HepG2 (cell line): Measurements from ENCODE around the gene DUSP7. TPM values are rescaled to one million over a fixed set of nuclear protein-coding genes. Genes with fewer than 3 reads are reported as not detected.
A peak's percentile ranks its signal among the peaks of the same experiment; 100 is the strongest.

Experiments used
- ATAC-seq: fragments of 200-7000 bp; cut with Tn5 transposase; 3 replicates; pipeline ENCODE4 v1.9.1; 2020; ENCODE audit warnings: mild to moderate bottlenecking, moderate library complexity
- BruUV-seq: library from RNA; stranded (reverse); fragments of 400-500 nt; replicated peaks from 2 replicates; lab custom pipeline; 2021; lab: Mats Ljungman, UMichigan
- CTCF ChIA-PET: fragments of 300-600 bp; formaldehyde crosslinking; extraction: SDS; loops from one replicate; lab custom pipeline; 2021; ENCODE audit warnings: low total read pairs, inconsistent platforms, low intra/inter-chr PET ratio; lab: Yijun Ruan, JAX
- POLR2A ChIA-PET: fragments of 350-600 bp; sonication (Branson Sonifier 250); formaldehyde crosslinking; loops from one replicate; lab custom pipeline; 2020; ENCODE audit warnings: antibody characterized with exemption, inconsistent platforms; lab: Yijun Ruan, JAX
- DNase-seq: peaks from one replicate; pipeline ENCODE4 v3.0.0-alpha.2; 2015; ENCODE audit warnings: low spot score
- FAIRE-seq: peaks from 3 replicates; lab custom pipeline; 2011; peaks lifted over from hg19 to GRCh38; lab: Jason Lieb, UNC
- H2AFZ ChIP-seq: one replicate; pipeline ENCODE4 v1.6.1; 2011; ENCODE audit warnings: low read length, inconsistent platforms
- H3K27ac ChIP-seq: fragments of 300-600 bp; 3 replicates; pipeline ENCODE4 v1.8.0; 2011; ENCODE audit warnings: mixed run types, mild to moderate bottlenecking, mixed read lengths, low read length, inconsistent platforms; ENCODE audit not compliant: insufficient read depth; ENCODE audit errors: extremely low read length
- H3K27me3 ChIP-seq, 2 experiments: fragments of 200-600 bp in 1 of 2; 2 replicates in 1 of 2; 3 replicates in 1 of 2; pipeline versions ENCODE4 v1.6.0 to v1.8.0; 2011; ENCODE audit warnings: low read length in 2 of 2, mild to moderate bottlenecking in 2 of 2, moderate library complexity in 2 of 2, inconsistent platforms in 1 of 2; ENCODE audit not compliant: insufficient read depth in 2 of 2, control insufficient read depth in 1 of 2
- H3K36me3 ChIP-seq, 2 experiments: fragments of 200-600 bp in 1 of 2; replicated peaks in 1 of 2; 2 replicates in 1 of 2; 3 replicates in 1 of 2; pipeline versions ENCODE4 v1.5.1 to v1.8.0; 2011; ENCODE audit warnings: low read length in 2 of 2, inconsistent platforms in 1 of 2; ENCODE audit not compliant: insufficient read depth in 2 of 2, control insufficient read depth in 1 of 2
- H3K4me1 ChIP-seq: 2 replicates; pipeline ENCODE4 v1.5.1; 2012; ENCODE audit warnings: low read length, inconsistent platforms; ENCODE audit not compliant: insufficient read depth
- H3K4me2 ChIP-seq: 2 replicates; pipeline ENCODE4 v1.6.0; 2011; ENCODE audit warnings: low read depth, low read length, inconsistent platforms
- H3K4me3 ChIP-seq, 3 experiments: fragments of 200-600 bp in 1 of 3; sonication (generic), shearing (Covaris generic) in 1 of 3; replicated peaks in 1 of 3; 2 replicates each; pipeline ENCODE4 v1.5.1; 2011 to 2016; ENCODE audit warnings: low read length in 3 of 3, inconsistent platforms in 2 of 3, low read depth in 2 of 3, mild to moderate bottlenecking in 2 of 3, control low read depth in 1 of 3, mixed read lengths in 1 of 3; ENCODE audit not compliant: insufficient read depth in 1 of 3
- H3K79me2 ChIP-seq: one replicate; pipeline ENCODE4 v1.6.1; 2011; ENCODE audit warnings: low read length, inconsistent platforms; ENCODE audit not compliant: insufficient read depth
- H3K9ac ChIP-seq: 2 replicates; pipeline ENCODE4 v1.6.0; 2011; ENCODE audit warnings: mild to moderate bottlenecking, low read depth, low read length, inconsistent platforms; ENCODE audit not compliant: insufficient read depth
- H3K9me3 ChIP-seq: 2 replicates; pipeline ENCODE4 v1.5.1; 2012; ENCODE audit warnings: mild to moderate bottlenecking, low read length
- H4K20me1 ChIP-seq: 2 replicates; pipeline ENCODE4 v1.6.0; 2011; ENCODE audit warnings: inconsistent platforms, mild to moderate bottlenecking, low read length, moderate library complexity; ENCODE audit not compliant: insufficient read depth
- HHEX ChIP-seq: IDR thresholded peaks from 2 replicates; pipeline ENCODE4 v1.6.1; 2016; ENCODE audit warnings: control low read depth
- HMG20A ChIP-seq: IDR thresholded peaks from 2 replicates; pipeline ENCODE4 v1.6.1; 2016; ENCODE audit warnings: borderline replicate concordance
- HNF4G ChIP-seq, 2 experiments: sonication (generic) in 1 of 2; formaldehyde crosslinking in 1 of 2; IDR thresholded peaks; 2 replicates each; pipeline versions ENCODE4 v1.4.0 to v1.6.1; 2011 to 2020; ENCODE audit warnings: borderline replicate concordance in 2 of 2, low read depth in 2 of 2, mild to moderate bottlenecking in 2 of 2, low read length in 1 of 2, missing genetic modification reagents in 1 of 2, moderate library complexity in 1 of 2
- HNRNPL ChIP-seq: fragments of 200-400 bp; formaldehyde crosslinking; IDR thresholded peaks from 2 replicates; pipeline ENCODE4 v1.6.1; 2017; ENCODE audit warnings: mild to moderate bottlenecking, low read depth, low read length
- KDM5B ChIP-seq: sonication (generic); formaldehyde crosslinking; IDR thresholded peaks from 2 replicates; pipeline ENCODE4 v1.4.0; 2020; ENCODE audit warnings: missing genetic modification reagents, mild to moderate bottlenecking, borderline replicate concordance
- MIXL1 ChIP-seq: IDR thresholded peaks from 2 replicates; pipeline ENCODE4 v1.6.1; 2016
- NFIC ChIP-seq: IDR thresholded peaks from 2 replicates; pipeline ENCODE4 v1.6.1; 2012; ENCODE audit warnings: mild to moderate bottlenecking, low read length, inconsistent platforms
- PTBP1 ChIP-seq: fragments of 200-400 bp; formaldehyde crosslinking; IDR thresholded peaks from 2 replicates; pipeline ENCODE4 v1.6.1; 2018; ENCODE audit warnings: low read length, low read depth; ENCODE audit not compliant: poor library complexity, severe bottlenecking
- SIN3B ChIP-seq: fragments of 150-350 bp; IDR thresholded peaks from 2 replicates; pipeline ENCODE4 v1.6.1; 2014; ENCODE audit warnings: low read length
- SP5 ChIP-seq: IDR thresholded peaks from 2 replicates; pipeline ENCODE4 v1.6.1; 2016; ENCODE audit warnings: low read depth, borderline replicate concordance
- SRSF4 ChIP-seq: fragments of 200-400 bp; formaldehyde crosslinking; IDR thresholded peaks from one replicate; pipeline ENCODE4 v1.6.1; 2018; ENCODE audit warnings: mild to moderate bottlenecking, low read depth, low read length, moderate library complexity; ENCODE audit not compliant: poor library complexity, severe bottlenecking
- TSC22D2 ChIP-seq: sonication (generic); formaldehyde crosslinking; IDR thresholded peaks from 2 replicates; pipeline ENCODE4 v1.5.1; 2020; ENCODE audit warnings: missing genetic modification reagents, mild to moderate bottlenecking, borderline replicate concordance
- WGBS: methylation state at CpG from one replicate; pipeline ENCODE4 v1.1.6; 2017; ENCODE audit warnings: low lambda C conversion rate; 5-methylcytosine and 5-hydroxymethylcytosine counted together
- in situ Hi-C: cut with HindIII; loops from 2 replicates; pipeline ENCODE4 v1.10.0; 2017; ENCODE audit warnings: low pct_unique_long_range_greater_than_20kb; ENCODE audit not compliant: extremely low pct_ligation_motif_present
- intact Hi-C: fragments of 100-400 bp; cut with micrococcal nuclease; formaldehyde crosslinking; loops from one replicate; pipeline ENCODE4 v1.10.0; 2022; ENCODE audit not compliant: unreplicated experiment
- polyA plus RNA-seq, 8 experiments: library from polyadenylated mRNA; depleted of rRNA in 3 of 8; stranded (reverse) in 7 of 8; unstranded in 1 of 8; fragments of >200 nt; fragmentation: Illumina TruSeq in 4 of 8; extraction: Trizol in 4 of 8; gene quantifications; 2 replicates each; pipeline versions ENCODE4 v1.2.1 to v1.2.3, GENCODE V29; 2011 to 2016; ENCODE audit warnings: low read depth in 4 of 8, missing spikeins in 1 of 8, mixed read lengths in 1 of 8; ENCODE audit not compliant: insufficient read depth in 1 of 8
- total RNA-seq, 5 experiments: library from RNA; depleted of rRNA; stranded (reverse); fragments of >200 nt; fragmentation: Illumina TruSeq; extraction: Trizol; gene quantifications; 2 replicates each; pipeline ENCODE4 v1.2.3, GENCODE V29; 2016; ENCODE audit warnings: low read depth in 1 of 5
- TF ChIP-seq, protein P1 (sequence below): sonication (generic); formaldehyde crosslinking; IDR thresholded peaks from 2 replicates; pipeline ENCODE4 v1.9.0; 2022; ENCODE audit warnings: missing genetic modification reagents, mild to moderate bottlenecking, borderline replicate concordance
- TF ChIP-seq, protein P2 (sequence below): sonication (generic); formaldehyde crosslinking; IDR thresholded peaks from 2 replicates; pipeline ENCODE4 v1.4.0; 2020; ENCODE audit warnings: mild to moderate bottlenecking, missing genetic modification reagents
- TF ChIP-seq, protein P3 (sequence below): sonication (generic); formaldehyde crosslinking; IDR thresholded peaks from 2 replicates; pipeline ENCODE4 v1.4.0; 2020; ENCODE audit warnings: mild to moderate bottlenecking, low read depth, missing genetic modification reagents
- TF ChIP-seq, protein P4 (sequence below), 2 experiments: sonication (generic) in 1 of 2; formaldehyde crosslinking in 1 of 2; IDR thresholded peaks; 2 replicates each; pipeline versions ENCODE4 v1.5.1 to v1.6.1; 2011 to 2020; ENCODE audit warnings: borderline replicate concordance in 1 of 2, low read depth in 1 of 2, low read length in 1 of 2, mild to moderate bottlenecking in 1 of 2, missing genetic modification reagents in 1 of 2, moderate library complexity in 1 of 2

Gene DUSP7
- total and polyA plus RNA-seq, 2 of the 13 experiments (the other 11 are each of a cell fraction or from before 2014, with no cell fraction given), result 6.6 to 8.8 TPM

DNA sequence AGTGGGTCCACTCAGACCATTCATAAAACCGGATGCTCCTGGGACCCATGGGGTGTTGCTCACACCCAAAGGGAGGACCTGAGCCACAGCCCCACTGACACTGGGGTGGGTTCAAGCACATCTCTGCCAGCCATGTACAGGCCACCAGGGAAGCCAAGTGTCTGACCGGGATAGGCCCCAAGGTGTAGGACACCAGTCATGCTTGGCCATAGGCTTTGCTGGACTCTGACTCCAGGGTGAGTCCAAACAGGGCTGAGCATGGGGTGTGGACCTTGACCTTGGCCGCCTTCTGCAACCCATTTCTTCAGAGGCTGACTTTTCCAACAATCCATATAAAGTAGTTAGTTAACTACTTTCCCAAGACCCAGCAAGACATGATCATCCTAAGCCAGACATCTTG lies 31.4 kb upstream of the DUSP7 start (continued):
- TF ChIP-seq, protein P1, sequence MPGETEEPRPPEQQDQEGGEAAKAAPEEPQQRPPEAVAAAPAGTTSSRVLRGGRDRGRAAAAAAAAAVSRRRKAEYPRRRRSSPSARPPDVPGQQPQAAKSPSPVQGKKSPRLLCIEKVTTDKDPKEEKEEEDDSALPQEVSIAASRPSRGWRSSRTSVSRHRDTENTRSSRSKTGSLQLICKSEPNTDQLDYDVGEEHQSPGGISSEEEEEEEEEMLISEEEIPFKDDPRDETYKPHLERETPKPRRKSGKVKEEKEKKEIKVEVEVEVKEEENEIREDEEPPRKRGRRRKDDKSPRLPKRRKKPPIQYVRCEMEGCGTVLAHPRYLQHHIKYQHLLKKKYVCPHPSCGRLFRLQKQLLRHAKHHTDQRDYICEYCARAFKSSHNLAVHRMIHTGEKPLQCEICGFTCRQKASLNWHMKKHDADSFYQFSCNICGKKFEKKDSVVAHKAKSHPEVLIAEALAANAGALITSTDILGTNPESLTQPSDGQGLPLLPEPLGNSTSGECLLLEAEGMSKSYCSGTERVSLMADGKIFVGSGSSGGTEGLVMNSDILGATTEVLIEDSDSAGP (CRISPR knock-in tag), result 0 out of 2 replicates have a peak, but pooled peaks have one; percentile 25
- TF ChIP-seq, protein P2, sequence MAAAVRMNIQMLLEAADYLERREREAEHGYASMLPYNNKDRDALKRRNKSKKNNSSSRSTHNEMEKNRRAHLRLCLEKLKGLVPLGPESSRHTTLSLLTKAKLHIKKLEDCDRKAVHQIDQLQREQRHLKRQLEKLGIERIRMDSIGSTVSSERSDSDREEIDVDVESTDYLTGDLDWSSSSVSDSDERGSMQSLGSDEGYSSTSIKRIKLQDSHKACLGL, result 0 out of 2 replicates have a peak, but pooled peaks have one; percentile 35
- TF ChIP-seq, protein P3, sequence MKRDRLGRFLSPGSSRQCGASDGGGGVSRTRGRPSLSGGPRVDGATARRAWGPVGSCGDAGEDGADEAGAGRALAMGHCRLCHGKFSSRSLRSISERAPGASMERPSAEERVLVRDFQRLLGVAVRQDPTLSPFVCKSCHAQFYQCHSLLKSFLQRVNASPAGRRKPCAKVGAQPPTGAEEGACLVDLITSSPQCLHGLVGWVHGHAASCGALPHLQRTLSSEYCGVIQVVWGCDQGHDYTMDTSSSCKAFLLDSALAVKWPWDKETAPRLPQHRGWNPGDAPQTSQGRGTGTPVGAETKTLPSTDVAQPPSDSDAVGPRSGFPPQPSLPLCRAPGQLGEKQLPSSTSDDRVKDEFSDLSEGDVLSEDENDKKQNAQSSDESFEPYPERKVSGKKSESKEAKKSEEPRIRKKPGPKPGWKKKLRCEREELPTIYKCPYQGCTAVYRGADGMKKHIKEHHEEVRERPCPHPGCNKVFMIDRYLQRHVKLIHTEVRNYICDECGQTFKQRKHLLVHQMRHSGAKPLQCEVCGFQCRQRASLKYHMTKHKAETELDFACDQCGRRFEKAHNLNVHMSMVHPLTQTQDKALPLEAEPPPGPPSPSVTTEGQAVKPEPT, result no peak
- TF ChIP-seq SP5 (CRISPR knock-in tag), result no peak

DNA sequence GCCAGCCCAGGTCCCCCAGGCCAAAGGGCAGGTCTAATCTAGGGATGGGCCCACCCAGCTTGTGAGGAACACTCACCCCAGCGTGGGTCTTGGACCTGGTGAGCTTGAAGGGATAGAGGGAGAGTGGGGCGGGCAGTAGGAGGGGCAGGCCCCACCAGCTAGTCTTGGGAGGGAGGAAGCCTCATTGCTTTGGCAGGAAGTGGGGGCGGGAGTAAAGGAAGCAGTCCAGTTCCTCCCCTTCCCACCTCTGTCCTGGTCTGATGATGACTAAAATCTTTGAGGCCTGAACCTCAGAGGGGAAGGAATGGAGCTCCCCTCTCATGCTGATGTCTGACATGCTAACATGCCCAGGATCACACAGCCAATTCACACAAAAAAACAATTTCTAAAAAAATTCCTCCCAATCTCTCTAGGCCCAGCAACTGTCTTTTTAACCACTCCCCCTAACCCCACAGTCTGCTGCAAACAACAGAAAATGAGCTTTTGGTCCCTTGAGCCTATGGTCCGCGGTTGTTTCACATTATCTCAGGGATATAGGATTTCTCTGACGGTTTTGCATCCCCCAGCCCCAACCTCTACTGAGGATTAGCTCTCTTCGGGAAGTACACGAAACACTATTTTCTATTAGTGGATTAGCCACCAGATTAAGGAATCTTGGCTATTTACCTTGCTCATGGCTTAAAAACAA lies 30.7 kb upstream of the DUSP7 start:
- ATAC-seq (no peak), DNase-seq (no peak)
- 90% methylated on average over 8 of the region's 8 CpGs for WGBS
- TF ChIP-seq HHEX (CRISPR knock-in tag) (no peak), PTBP1 (no peak), TSC22D2 (no peak), SIN3B (no peak), KDM5B (CRISPR knock-in tag) (no peak), MIXL1 (no peak), HNF4G (IDR thresholded peaks at IDR 0.05; ENCODE audit: borderline replicate concordance, low read depth, low read length) (no peak), HNF4G (CRISPR knock-in tag; IDR thresholded peaks at IDR 0.05; ENCODE audit: borderline replicate concordance, low read depth) (no peak), HNRNPL (no peak), NFIC (no peak), HMG20A (CRISPR knock-in tag) (no peak), SRSF4 (no peak)
- TF ChIP-seq, protein P4, sequence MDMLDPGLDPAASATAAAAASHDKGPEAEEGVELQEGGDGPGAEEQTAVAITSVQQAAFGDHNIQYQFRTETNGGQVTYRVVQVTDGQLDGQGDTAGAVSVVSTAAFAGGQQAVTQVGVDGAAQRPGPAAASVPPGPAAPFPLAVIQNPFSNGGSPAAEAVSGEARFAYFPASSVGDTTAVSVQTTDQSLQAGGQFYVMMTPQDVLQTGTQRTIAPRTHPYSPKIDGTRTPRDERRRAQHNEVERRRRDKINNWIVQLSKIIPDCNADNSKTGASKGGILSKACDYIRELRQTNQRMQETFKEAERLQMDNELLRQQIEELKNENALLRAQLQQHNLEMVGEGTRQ (IDR thresholded peaks at IDR 0.05; ENCODE audit: low read depth, low read length), result no peak
- TF ChIP-seq, protein P4 (CRISPR knock-in tag; IDR thresholded peaks at IDR 0.05; ENCODE audit: borderline replicate concordance), result no peak

More for the DNA sequence above, 30.7 kb upstream of the DUSP7 start:
- no peak for FAIRE-seq
- H2AFZ ChIP-seq, result no peak overlapping the region
- no peaks in the 10 kb centered on the region for H3K9me3 ChIP-seq
- H4K20me1 ChIP-seq, result no peaks in the 10 kb centered on the region
- no peaks in the 10 kb centered on the region for H3K36me3 ChIP-seq
- in situ Hi-C loops, result no loop called here
- H3K27me3 ChIP-seq, result no peaks in the 10 kb centered on the region
- H3K79me2 ChIP-seq, result no peaks in the 10 kb centered on the region
- ChIA-PET POLR2A (no interaction called here), CTCF (no interaction called here)
- intact Hi-C loops, result no loop called here
- BruUV-seq, result no TSS peak
- peaks cover 66% of the 10 kb centered on the region for H3K4me1 ChIP-seq
- H3K4me2 ChIP-seq, result no peak overlapping the region
- no peak overlapping the region for H3K27ac ChIP-seq
- no peak overlapping the region for H3K9ac ChIP-seq
- no peak overlapping the region for H3K4me3 ChIP-seq
